HepG2 (cell line): ENCODE data around the gene TUT4.

ENCODE experiments used
- EZH2 ChIP-seq: conservative IDR thresholded peaks from 2 replicates; pipeline ENCODE4 v1.6.1; 2012; ENCODE audit warnings: mild to moderate bottlenecking, low read depth, low read length, moderate library complexity
- NFIC ChIP-seq: IDR thresholded peaks from 2 replicates; pipeline ENCODE4 v1.6.1; 2012; ENCODE audit warnings: mild to moderate bottlenecking, low read length, inconsistent platforms
- POLR2AphosphoS5 ChIP-seq: IDR thresholded peaks from 2 replicates; pipeline ENCODE4 v1.6.1; 2012; ENCODE audit warnings: low read depth, low read length
- SKI ChIP-seq: fragments of 450-650 bp; IDR thresholded peaks from one replicate; pipeline ENCODE4 v1.6.1; 2018; ENCODE audit warnings: mild to moderate bottlenecking; ENCODE audit not compliant: partially characterized antibody
- SMYD3 ChIP-seq: sonication (generic); formaldehyde crosslinking; IDR thresholded peaks from 2 replicates; pipeline ENCODE4 v1.8.1; 2023; ENCODE audit warnings: mild to moderate bottlenecking, missing genetic modification reagents
- ZNF776 ChIP-seq: sonication (generic); formaldehyde crosslinking; IDR thresholded peaks from 2 replicates; pipeline ENCODE4 v1.4.0; 2020; ENCODE audit warnings: mild to moderate bottlenecking, missing genetic modification reagents
- ZNF792 ChIP-seq: IDR thresholded peaks from 2 replicates; pipeline ENCODE4 v1.6.1; 2016
- ZSCAN29 ChIP-seq: sonication (generic); formaldehyde crosslinking; conservative IDR thresholded peaks from 2 replicates; pipeline ENCODE4 v1.4.0; 2020; ENCODE audit warnings: mild to moderate bottlenecking, missing genetic modification reagents
- TF ChIP-seq, protein P1 (sequence below): sonication (generic); formaldehyde crosslinking; IDR thresholded peaks from 2 replicates; pipeline ENCODE4 v1.5.0; 2020; ENCODE audit warnings: mild to moderate bottlenecking, missing genetic modification reagents, moderate library complexity
- TF ChIP-seq, protein P2 (sequence below): sonication (generic); formaldehyde crosslinking; conservative IDR thresholded peaks from 2 replicates; pipeline ENCODE4 v1.4.0; 2020; ENCODE audit warnings: missing genetic modification reagents
- TF ChIP-seq, protein P3 (sequence below): sonication (generic); formaldehyde crosslinking; IDR thresholded peaks from 2 replicates; pipeline ENCODE4 v1.5.0; 2020; ENCODE audit warnings: missing genetic modification reagents
- TF ChIP-seq, protein P4 (sequence below): IDR thresholded peaks from 2 replicates; pipeline ENCODE4 v1.6.1; 2016; ENCODE audit warnings: missing genetic modification reagents, missing compliant biosample characterization

DNA sequence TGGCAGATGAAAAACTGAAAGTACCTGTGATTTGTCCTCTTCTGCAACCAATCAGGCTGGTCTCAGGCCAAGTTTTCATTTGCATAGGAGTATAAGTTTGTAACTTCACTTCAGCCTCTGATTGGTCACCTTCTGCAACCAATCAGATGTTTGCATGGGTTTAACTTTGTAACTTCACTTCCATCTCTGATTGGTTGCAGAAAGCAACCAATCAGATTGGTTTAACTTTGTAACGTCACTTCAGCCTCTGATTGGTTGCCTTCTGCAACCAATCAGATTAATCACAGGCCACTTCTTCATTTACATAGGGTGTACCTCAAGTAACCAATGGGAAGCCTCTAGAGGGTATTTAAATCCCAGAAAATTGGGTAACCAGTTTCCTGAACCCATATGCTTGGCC is 18.9 kb upstream of the TUT4 start:
- TF ChIP-seq, protein P1, sequence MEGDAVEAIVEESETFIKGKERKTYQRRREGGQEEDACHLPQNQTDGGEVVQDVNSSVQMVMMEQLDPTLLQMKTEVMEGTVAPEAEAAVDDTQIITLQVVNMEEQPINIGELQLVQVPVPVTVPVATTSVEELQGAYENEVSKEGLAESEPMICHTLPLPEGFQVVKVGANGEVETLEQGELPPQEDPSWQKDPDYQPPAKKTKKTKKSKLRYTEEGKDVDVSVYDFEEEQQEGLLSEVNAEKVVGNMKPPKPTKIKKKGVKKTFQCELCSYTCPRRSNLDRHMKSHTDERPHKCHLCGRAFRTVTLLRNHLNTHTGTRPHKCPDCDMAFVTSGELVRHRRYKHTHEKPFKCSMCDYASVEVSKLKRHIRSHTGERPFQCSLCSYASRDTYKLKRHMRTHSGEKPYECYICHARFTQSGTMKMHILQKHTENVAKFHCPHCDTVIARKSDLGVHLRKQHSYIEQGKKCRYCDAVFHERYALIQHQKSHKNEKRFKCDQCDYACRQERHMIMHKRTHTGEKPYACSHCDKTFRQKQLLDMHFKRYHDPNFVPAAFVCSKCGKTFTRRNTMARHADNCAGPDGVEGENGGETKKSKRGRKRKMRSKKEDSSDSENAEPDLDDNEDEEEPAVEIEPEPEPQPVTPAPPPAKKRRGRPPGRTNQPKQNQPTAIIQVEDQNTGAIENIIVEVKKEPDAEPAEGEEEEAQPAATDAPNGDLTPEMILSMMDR (CRISPR knock-in tag), result no peak
- TF ChIP-seq SMYD3 (CRISPR knock-in tag) (no peak), NFIC (no peak), ZNF776 (CRISPR knock-in tag) (no peak), EZH2 (no peak), POLR2AphosphoS5 (no peak), ZSCAN29 (no peak), SKI (no peak), ZNF792 (CRISPR knock-in tag) (no peak)
- TF ChIP-seq, protein P2, sequence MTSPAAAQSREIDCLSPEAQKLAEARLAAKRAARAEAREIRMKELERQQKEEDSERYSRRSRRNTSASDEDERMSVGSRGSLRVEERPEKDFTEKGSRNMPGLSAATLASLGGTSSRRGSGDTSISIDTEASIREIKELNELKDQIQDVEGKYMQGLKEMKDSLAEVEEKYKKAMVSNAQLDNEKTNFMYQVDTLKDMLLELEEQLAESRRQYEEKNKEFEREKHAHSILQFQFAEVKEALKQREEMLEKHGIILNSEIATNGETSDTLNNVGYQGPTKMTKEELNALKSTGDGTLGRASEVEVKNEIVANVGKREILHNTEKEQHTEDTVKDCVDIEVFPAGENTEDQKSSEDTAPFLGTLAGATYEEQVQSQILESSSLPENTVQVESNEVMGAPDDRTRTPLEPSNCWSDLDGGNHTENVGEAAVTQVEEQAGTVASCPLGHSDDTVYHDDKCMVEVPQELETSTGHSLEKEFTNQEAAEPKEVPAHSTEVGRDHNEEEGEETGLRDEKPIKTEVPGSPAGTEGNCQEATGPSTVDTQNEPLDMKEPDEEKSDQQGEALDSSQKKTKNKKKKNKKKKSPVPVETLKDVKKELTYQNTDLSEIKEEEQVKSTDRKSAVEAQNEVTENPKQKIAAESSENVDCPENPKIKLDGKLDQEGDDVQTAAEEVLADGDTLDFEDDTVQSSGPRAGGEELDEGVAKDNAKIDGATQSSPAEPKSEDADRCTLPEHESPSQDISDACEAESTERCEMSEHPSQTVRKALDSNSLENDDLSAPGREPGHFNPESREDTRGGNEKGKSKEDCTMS, result no peak
- TF ChIP-seq, protein P3, sequence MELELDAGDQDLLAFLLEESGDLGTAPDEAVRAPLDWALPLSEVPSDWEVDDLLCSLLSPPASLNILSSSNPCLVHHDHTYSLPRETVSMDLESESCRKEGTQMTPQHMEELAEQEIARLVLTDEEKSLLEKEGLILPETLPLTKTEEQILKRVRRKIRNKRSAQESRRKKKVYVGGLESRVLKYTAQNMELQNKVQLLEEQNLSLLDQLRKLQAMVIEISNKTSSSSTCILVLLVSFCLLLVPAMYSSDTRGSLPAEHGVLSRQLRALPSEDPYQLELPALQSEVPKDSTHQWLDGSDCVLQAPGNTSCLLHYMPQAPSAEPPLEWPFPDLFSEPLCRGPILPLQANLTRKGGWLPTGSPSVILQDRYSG (CRISPR knock-in tag), result no peak
- TF ChIP-seq, protein P4, sequence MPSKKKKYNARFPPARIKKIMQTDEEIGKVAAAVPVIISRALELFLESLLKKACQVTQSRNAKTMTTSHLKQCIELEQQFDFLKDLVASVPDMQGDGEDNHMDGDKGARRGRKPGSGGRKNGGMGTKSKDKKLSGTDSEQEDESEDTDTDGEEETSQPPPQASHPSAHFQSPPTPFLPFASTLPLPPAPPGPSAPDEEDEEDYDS (CRISPR knock-in tag), result no peak
